Measurements from ENCODE around the gene HPS1.

- no peak for TF ChIP-seq POLR2A (IDR thresholded peaks at IDR 0.05)
- TF ChIP-seq CTCF (IDR thresholded peaks at IDR 0.05) = no peak
Observed at GRCh38 chr10:98485959-98486358, 39.2 kb upstream of the HPS1 start.
